Tongue (tissue), 2 donors: ENCODE data around the gene GCK. TPM values are rescaled to one million over a fixed set of nuclear protein-coding genes. Genes with fewer than 3 reads are reported as not detected.
"Not testable (repeated sequence)": the region's sequence is repeated elsewhere in the genome, so short reads cannot be mapped to it uniquely, and the experiment has no call there.

Experiments
- DNase-seq: peaks from one replicate; pipeline ENCODE4 v3.0.0-alpha.2; 2015
- total RNA-seq: library from RNA; depleted of rRNA; stranded (reverse); fragments of >200 nt; gene quantifications from one replicate; pipeline ENCODE4 v1.2.3, GENCODE V29; 2014

Gene GCK
- total RNA-seq, 1 donor from 2014 or later, result 2.9 TPM

- DNase-seq, result no peak
These were observed 11.6 kb downstream of the GCK start for GRCh38 chr7:44177570-44178131.

GRCh38 chr7:44176486-44176885, 12.8 kb downstream of the GCK start:
- no peak for DNase-seq

- DNase-seq, result no peak
These were observed 13.5 kb downstream of the GCK start for GRCh38 chr7:44175730-44176129.

- not testable (repeated sequence) for DNase-seq
These were observed 14.6 kb downstream of the GCK start for GRCh38 chr7:44174694-44174948.

DNA sequence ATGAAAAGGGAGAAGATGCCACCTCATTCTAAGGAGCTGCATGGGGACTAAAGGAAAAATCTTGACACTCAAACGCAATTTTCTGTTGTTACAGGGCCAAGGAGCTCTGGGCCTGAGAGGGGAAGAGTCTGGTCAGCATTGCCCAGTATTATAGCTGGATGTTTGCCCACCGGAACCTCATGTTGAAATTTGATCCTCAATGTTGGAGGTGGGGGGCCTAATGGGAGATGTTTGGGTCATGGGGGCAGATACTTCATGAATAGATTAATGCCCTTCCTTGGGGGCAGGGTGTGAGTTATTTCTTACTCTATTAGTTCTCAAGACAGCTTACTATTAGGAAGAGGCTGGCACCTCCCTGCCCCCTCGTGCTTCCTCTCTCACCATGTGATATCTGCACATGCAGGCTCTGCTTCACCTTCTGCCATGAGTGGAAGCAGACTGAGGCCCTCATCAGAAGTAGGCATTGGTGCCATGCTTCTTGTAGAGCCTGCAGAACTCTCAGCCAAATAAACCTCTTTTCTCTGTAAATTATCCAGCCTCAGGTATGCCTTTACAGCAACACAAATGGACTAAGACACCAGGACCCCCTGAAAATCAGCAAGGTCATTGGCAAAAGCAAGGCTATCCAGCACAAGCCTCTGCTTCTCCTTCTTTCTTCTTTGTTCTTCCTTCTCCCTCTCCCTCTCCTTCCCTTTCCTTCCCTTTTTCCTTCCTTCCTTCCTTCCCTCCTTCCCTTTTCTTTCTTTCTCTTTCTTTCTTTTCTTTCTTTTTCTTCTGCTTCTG, 15.1 kb downstream of the GCK start:
- no peak for DNase-seq

DNA sequence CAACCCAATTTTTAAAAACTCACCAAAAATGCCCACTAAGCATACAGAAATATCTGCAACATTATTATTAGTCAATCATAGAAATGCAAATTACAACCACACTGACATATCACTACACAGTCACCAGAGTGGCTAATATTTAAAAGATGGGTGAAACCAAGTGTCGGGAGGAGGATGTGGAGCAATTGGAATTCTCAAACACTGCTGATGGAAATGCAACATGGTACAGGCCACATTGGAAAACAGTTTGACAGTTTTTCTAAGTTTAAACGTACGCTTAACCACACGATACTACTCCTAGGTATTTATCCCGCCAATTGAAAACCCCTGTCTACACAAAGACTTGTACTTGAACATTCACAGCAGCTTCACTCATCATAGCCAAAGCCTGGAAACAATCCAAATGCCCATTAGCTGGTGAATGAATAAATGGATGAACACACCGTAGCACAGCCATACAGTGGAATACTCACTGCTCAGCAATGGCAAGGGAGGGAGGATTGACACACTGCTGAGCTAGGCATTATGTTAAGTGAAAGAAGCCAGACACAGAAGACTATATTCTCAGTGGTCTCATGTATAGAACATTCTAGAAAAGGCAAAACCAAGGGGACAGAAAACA, 16.3 kb downstream of the GCK start:
- DNase-seq, result no peak

DNA sequence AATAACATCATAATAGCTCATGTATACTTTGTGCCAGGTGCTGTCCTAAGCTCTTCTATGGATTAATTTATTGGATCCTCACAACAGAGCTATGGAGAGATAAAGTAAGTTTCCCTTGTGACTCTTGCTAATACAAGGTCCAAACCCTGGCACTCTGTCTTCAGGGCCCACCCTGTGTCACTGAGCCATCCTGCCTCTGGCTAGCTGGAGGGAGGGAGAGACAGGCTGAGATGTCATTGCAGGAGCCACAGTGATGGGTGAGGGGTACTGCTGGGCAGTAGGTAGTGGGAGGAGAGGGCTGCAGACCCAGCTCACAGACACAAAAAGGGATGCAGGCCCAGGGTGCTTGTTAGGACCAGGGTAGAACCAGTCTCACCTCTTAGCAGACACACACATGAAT, 16.9 kb downstream of the GCK start:
- no peak for DNase-seq

DNA sequence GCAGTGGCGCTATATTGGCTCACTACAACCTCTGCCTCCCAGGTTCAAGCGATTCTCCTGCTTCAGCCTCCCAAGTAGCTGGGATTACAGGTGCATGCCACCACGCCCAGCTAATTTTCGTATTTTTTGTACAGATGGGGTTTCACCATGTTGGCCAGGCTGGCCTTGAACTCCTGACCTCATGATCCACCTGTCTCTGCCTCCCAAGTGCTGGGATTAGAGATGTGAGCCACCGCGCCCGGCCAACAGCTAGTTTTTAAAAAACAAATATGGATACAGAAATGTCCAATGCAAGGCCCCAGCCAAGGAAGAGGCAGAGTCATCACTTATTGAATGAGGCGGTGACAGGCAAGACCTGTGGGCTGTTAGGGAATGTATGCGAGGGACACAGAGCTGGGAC, 17.3 kb downstream of the GCK start:
- DNase-seq, result not testable (repeated sequence)

- DNase-seq, result no peak
These were observed 21.3 kb downstream of the GCK start for GRCh38 chr7:44167920-44168319.

GRCh38 chr7:44163591-44163990, 25.6 kb downstream of the GCK start:
- DNase-seq, result no peak

- DNase-seq, result no peak
These were observed 26.3 kb downstream of the GCK start for GRCh38 chr7:44162785-44163395.

DNA sequence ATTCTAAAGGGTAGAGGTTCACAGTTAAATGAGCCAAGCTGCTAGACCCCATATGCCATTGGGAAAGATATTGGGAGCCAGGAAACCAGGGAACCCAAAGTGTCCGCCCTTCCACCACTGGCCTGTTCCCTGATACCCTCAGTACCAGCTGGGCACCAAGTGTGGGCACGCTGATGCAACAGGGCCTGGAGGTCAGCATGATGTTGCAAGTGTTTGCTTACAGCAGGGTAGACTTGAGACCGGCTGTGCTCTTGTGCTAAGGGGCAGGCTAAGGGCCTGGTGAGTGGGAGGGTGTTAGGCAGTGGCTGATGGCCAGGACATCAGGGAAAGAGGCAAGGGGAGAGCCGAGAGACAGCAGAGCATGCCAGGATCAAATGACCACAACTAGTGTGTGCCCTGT, 27.1 kb downstream of the GCK start:
- DNase-seq, result no peak

DNA sequence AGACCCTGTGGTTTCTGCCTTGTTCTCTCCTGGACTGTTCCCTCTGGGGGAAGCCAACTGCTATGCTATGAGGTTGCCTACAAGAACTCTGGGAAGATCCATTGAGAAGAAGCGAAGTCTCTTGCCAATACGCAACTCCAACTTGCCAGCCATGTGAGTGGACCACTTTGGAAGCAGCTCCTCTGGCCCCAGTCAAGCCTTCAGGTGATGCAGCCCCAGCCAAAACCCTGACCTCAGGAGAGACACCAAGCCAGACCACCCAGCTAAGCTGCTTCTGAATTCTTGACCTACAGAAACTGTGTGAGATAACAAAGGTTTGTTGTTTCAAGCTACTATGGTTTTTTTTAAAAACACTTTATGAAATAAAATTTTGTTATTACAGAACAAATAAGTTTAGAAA, 27.9 kb downstream of the GCK start:
- no peak for DNase-seq

GRCh38 chr7:44159824-44160630, 29.2 kb downstream of the GCK start:
- no peak for DNase-seq

- DNase-seq, result no peak
These were observed 30.2 kb downstream of the GCK start for GRCh38 chr7:44158873-44159631.

GRCh38 chr7:44158096-44158872, 31.0 kb downstream of the GCK start:
- no peak for DNase-seq

GRCh38 chr7:44157116-44158080, 31.8 kb downstream of the GCK start:
- DNase-seq, result no peak

GRCh38 chr7:44156453-44157010, 32.7 kb downstream of the GCK start:
- DNase-seq, result no peak
